A549 (cell line): ENCODE data around the gene EDIL3. TPM values are rescaled to one million over a fixed set of nuclear protein-coding genes. Genes with fewer than 3 reads are reported as not detected.
"Not testable (repeated sequence)": the region's sequence is repeated elsewhere in the genome, so short reads cannot be mapped to it uniquely, and the experiment has no call there.

Source experiments
- ATAC-seq, 2 experiments: fragments of 200-7000 bp in 1 of 2; fragments of >200 bp in 1 of 2; cut with Nextera tagmentation in 1 of 2; cut with Tn5 transposase in 1 of 2; 3 replicates each; pipeline versions ENCODE4 v1.8.0 to v1.9.1; 2018 to 2020; ENCODE audit warnings: mild to moderate bottlenecking in 1 of 2, moderate library complexity in 1 of 2
- CTCF ChIA-PET: fragments of 300-600 bp; sonication (Branson Sonifier 250); formaldehyde crosslinking; extraction: SDS; loops from one replicate; lab custom pipeline; 2021; ENCODE audit warnings: antibody characterized with exemption, inconsistent platforms; lab: Yijun Ruan, JAX
- POLR2A ChIA-PET: fragments of 350-600 bp; formaldehyde crosslinking; extraction: SDS; loops from one replicate; lab custom pipeline; 2021; ENCODE audit warnings: antibody characterized with exemption, inconsistent platforms; lab: Yijun Ruan, JAX
- DNase-seq, 2 experiments: peaks; one replicate each; pipeline versions ENCODE4 v3.0.0 to v3.0.0-alpha.2; 2011 to 2016; ENCODE audit warnings: low read depth in 1 of 2, low spot score in 1 of 2
- FAIRE-seq: peaks from 2 replicates; lab custom pipeline; 2011; peaks lifted over from hg19 to GRCh38; lab: Jason Lieb, UNC
- H3K27ac ChIP-seq, 2 experiments: fragments of >200 bp; sonication (Bioruptor Twin); formaldehyde crosslinking; 3 replicates each; pipeline ENCODE4 v1.5.1; 2016 to 2017
- H3K4me1 ChIP-seq: fragments of >200 bp; sonication (Bioruptor Twin); formaldehyde crosslinking; 3 replicates; pipeline ENCODE4 v1.6.1; 2016
- H3K4me2 ChIP-seq: fragments of >200 bp; sonication (Bioruptor Twin); formaldehyde crosslinking; 3 replicates; pipeline ENCODE4 v1.6.1; 2016
- H3K4me3 ChIP-seq: fragments of >200 bp; sonication (Bioruptor Twin); formaldehyde crosslinking; 3 replicates; pipeline ENCODE4 v1.5.1; 2016
- H3K9me3 ChIP-seq: fragments of >200 bp; sonication (Bioruptor Twin); formaldehyde crosslinking; 3 replicates; pipeline ENCODE4 v1.6.1; 2016
- BCL3 ChIP-seq: fragments of >200 bp; sonication (Bioruptor Twin); formaldehyde crosslinking; IDR thresholded peaks from 3 replicates; pipeline ENCODE4 v1.6.1; 2016
- BHLHE40 ChIP-seq: IDR thresholded peaks from 2 replicates; pipeline ENCODE4 v1.6.1; 2012; ENCODE audit warnings: low read depth, low read length, inconsistent platforms
- CBX2 ChIP-seq: fragments of 200-600 bp; sonication (generic); IDR thresholded peaks from 2 replicates; pipeline ENCODE4 v1.6.1; 2016; ENCODE audit warnings: low read depth, mild to moderate bottlenecking, borderline replicate concordance
- CHD2 ChIP-seq: fragments of 150-350 bp; IDR thresholded peaks from 2 replicates; pipeline ENCODE4 v1.6.1; 2014; ENCODE audit warnings: low read length; ENCODE audit not compliant: partially characterized antibody
- E2F6 ChIP-seq: IDR thresholded peaks from 2 replicates; pipeline ENCODE4 v1.6.1; 2012; ENCODE audit warnings: low read depth, borderline replicate concordance
- EP300 ChIP-seq, 2 experiments: fragments of >200 bp; sonication (Bioruptor Twin); formaldehyde crosslinking; IDR thresholded peaks; 2 replicates in 1 of 2; 3 replicates in 1 of 2; pipeline ENCODE4 v1.6.1; 2016 to 2017
- HEYL ChIP-seq: fragments of 250-450 bp; sonication (Bioruptor Pico); IDR thresholded peaks from 2 replicates; pipeline ENCODE4 v1.8.0; 2021; ENCODE audit warnings: mild to moderate bottlenecking, moderate library complexity
- HOXA7 ChIP-seq: fragments of 250-450 bp; sonication (Bioruptor Pico); IDR thresholded peaks from 2 replicates; pipeline ENCODE4 v1.5.0; 2020; ENCODE audit warnings: mild to moderate bottlenecking, moderate library complexity
- JUNB ChIP-seq: fragments of >200 bp; sonication (Bioruptor Twin); formaldehyde crosslinking; IDR thresholded peaks from 2 replicates; pipeline ENCODE4 v1.6.1; 2016
- MAX ChIP-seq: IDR thresholded peaks from 2 replicates; pipeline ENCODE4 v1.6.1; 2012
- NFE2L2 ChIP-seq: fragments of 150-350 bp; conservative IDR thresholded peaks from 2 replicates; pipeline ENCODE4 v1.6.1; 2014; ENCODE audit warnings: low read length
- PHF8 ChIP-seq: fragments of 200-600 bp; sonication (generic); IDR thresholded peaks from 2 replicates; pipeline ENCODE4 v1.6.1; 2016; ENCODE audit warnings: low read depth, mild to moderate bottlenecking, antibody characterized with exemption, moderate library complexity, borderline replicate concordance
- POLR2A ChIP-seq: IDR thresholded peaks from 2 replicates; pipeline ENCODE4 v1.6.1; 2012; ENCODE audit warnings: mild to moderate bottlenecking, low read length
- REST ChIP-seq: fragments of 200-600 bp; sonication (generic); IDR thresholded peaks from 2 replicates; pipeline ENCODE4 v1.6.1; 2016; ENCODE audit warnings: antibody characterized with exemption, mild to moderate bottlenecking, moderate library complexity
- RFX5 ChIP-seq: fragments of 450-650 bp; IDR thresholded peaks from 2 replicates; pipeline ENCODE4 v1.7.1; 2014; ENCODE audit warnings: antibody characterized with exemption, mild to moderate bottlenecking, moderate library complexity
- RNF2 ChIP-seq: fragments of 200-600 bp; sonication (generic); IDR thresholded peaks from 2 replicates; pipeline ENCODE4 v1.6.1; 2016; ENCODE audit warnings: low read depth, mild to moderate bottlenecking, antibody characterized with exemption, moderate library complexity, borderline replicate concordance
- SMC3 ChIP-seq: fragments of >200 bp; sonication (Bioruptor Twin); formaldehyde crosslinking; IDR thresholded peaks from 3 replicates; pipeline ENCODE4 v1.6.1; 2018; ENCODE audit warnings: inconsistent platforms
- ZC3H11A ChIP-seq: fragments of 450-650 bp; IDR thresholded peaks from 2 replicates; pipeline ENCODE4 v1.6.1; 2014; ENCODE audit warnings: antibody characterized with exemption, mild to moderate bottlenecking
- WGBS: methylation state at CpG from one replicate; pipeline ENCODE4 v1.1.6; 2017; ENCODE audit errors: missing lambda C conversion rate; 5-methylcytosine and 5-hydroxymethylcytosine counted together
- polyA plus RNA-seq, 4 experiments: library from polyadenylated mRNA; depleted of rRNA in 3 of 4; stranded (reverse); fragments of >200 nt; fragmentation: RNase III in 1 of 4; extraction: RNeasy Plus Mini Kit Qiagen cat#74134 plus additional on column Dnase treatment in 1 of 4; gene quantifications; 2 replicates in 3 of 4; 3 replicates in 1 of 4; pipeline ENCODE4 v1.2.3, GENCODE V29; 2011 to 2017
- TF ChIP-seq, protein P1 (sequence below): IDR thresholded peaks from 2 replicates; pipeline ENCODE4 v1.6.1; 2012
- TF ChIP-seq, protein P2 (sequence below): fragments of 250-450 bp; sonication (Bioruptor Pico); IDR thresholded peaks from 2 replicates; pipeline ENCODE4 v1.5.0; 2021; ENCODE audit warnings: mild to moderate bottlenecking, moderate library complexity, borderline replicate concordance

EDIL3 gene
- polyA plus RNA-seq, 2 of the 4 experiments (the other 2 are of a cell fraction): 0.12 to 0.14 TPM

DNA sequence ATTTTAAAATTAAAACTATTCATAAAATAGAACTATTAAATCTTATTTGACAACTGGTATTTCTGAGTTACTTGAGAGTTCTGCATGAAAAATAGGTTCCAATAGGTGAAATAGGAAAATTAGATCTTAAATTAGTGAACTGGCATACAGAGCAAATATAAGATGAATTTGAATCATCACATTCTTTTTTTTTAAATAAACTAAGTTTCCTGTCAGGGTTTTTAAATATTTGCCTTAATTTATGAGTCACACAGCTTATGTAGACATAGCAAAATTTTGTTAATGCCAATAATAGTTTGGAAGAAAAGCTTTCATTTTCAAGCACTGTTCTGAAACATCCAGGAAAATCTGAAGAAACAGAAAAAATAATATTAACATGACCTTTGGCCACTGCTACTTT is 352.4 kb downstream of the EDIL3 start:
- Histone ChIP-seq H3K4me2 (no peak overlapping the region), H3K4me1 (no peaks in the 10 kb centered on the region), H3K27ac (no peak overlapping the region), H3K4me3 (no peak overlapping the region), H3K9me3 (no peaks in the 10 kb centered on the region)
- no peak for TF ChIP-seq CBX2
- no peak for TF ChIP-seq NFE2L2
- TF ChIP-seq MAX: no peak
- no peak for TF ChIP-seq REST
- TF ChIP-seq, protein P1, sequence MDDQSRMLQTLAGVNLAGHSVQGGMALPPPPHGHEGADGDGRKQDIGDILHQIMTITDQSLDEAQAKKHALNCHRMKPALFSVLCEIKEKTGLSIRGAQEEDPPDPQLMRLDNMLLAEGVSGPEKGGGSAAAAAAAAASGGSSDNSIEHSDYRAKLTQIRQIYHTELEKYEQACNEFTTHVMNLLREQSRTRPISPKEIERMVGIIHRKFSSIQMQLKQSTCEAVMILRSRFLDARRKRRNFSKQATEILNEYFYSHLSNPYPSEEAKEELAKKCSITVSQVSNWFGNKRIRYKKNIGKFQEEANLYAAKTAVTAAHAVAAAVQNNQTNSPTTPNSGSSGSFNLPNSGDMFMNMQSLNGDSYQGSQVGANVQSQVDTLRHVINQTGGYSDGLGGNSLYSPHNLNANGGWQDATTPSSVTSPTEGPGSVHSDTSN: no peak
- TF ChIP-seq E2F6: no peak
- TF ChIP-seq, protein P2, sequence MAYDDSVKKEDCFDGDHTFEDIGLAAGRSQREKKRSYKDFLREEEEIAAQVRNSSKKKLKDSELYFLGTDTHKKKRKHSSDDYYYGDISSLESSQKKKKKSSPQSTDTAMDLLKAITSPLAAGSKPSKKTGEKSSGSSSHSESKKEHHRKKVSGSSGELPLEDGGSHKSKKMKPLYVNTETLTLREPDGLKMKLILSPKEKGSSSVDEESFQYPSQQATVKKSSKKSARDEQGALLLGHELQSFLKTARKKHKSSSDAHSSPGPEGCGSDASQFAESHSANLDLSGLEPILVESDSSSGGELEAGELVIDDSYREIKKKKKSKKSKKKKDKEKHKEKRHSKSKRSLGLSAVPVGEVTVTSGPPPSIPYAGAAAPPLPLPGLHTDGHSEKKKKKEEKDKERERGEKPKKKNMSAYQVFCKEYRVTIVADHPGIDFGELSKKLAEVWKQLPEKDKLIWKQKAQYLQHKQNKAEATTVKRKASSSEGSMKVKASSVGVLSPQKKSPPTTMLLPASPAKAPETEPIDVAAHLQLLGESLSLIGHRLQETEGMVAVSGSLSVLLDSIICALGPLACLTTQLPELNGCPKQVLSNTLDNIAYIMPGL: no peak
- no peak for TF ChIP-seq RNF2
- TF ChIP-seq ZC3H11A: no peak
- no peak for TF ChIP-seq JUNB
- no peak for TF ChIP-seq SMC3
- no peak for TF ChIP-seq HEYL
- no peak for TF ChIP-seq HOXA7 (CRISPR knock-in tag)
- FAIRE-seq (no peak), DNase-seq (no peak), ATAC-seq (no peak)
- CTCF ChIA-PET: no interaction called here
- POLR2A ChIA-PET: no interaction called here

DNA sequence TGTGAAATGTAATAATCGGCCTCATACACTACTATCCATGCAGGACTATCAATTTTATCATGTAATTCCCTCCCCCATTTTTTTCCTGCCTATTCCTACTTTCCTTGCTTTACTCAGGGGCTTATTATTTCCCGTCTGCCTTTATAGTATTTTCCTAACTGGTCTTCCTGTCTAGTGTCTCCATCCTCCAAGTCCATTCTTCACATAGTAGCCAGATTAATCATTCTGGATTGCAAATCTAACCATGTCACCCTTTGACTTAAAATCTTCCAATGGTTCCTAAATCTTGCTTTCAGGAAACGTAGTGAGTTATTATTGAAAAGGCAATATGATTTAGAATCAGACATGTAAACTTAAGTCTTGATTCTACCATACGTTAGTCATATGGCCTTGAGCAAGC is 356.6 kb downstream of the EDIL3 start:
- H3K27ac ChIP-seq: no peak overlapping the region
- H3K4me1 ChIP-seq: no peaks in the 10 kb centered on the region
- WGBS: 11% methylated on average over 4 of the region's 4 CpGs
- no peak overlapping the region for H3K4me3 ChIP-seq
- CTCF ChIA-PET: no interaction called here
- POLR2A ChIA-PET: no interaction called here
- H3K9me3 ChIP-seq: no peaks in the 10 kb centered on the region
- TF ChIP-seq RFX5 (no peak), EP300 (IDR thresholded peaks at IDR 0.05) (no peak), PHF8 (no peak), CHD2 (no peak), REST (no peak), BCL3 (no peak), POLR2A (no peak), BHLHE40 (no peak)
- TF ChIP-seq, protein P1: no peak
- H3K4me2 ChIP-seq: no peak overlapping the region
- ATAC-seq: no peak
- FAIRE-seq: no peak
- DNase-seq: no peak

GRCh38 chr5:84018521-84018920 is 366.2 kb downstream of the EDIL3 start:
- 62% methylated on average over 3 of the region's 3 CpGs for WGBS
- CTCF ChIA-PET, FAIRE-seq, H3K4me3 ChIP-seq, H3K4me2 ChIP-seq, H3K9me3 ChIP-seq, DNase-seq, POLR2A ChIA-PET, H3K27ac ChIP-seq, H3K4me1 ChIP-seq, ATAC-seq: not testable (repeated sequence)
